Spleen (tissue), 11 donors: ENCODE data around the gene NBL1. TPM values are rescaled to one million over a fixed set of nuclear protein-coding genes. Genes with fewer than 3 reads are reported as not detected.

ENCODE experiments used
- DNase-seq: peaks from one replicate; pipeline ENCODE4 v3.0.0-alpha.2; 2020
- H3K27ac ChIP-seq, 8 donors: fragments of 200-600 bp; sonication (generic) in 7 of 8; 1 replicate in 4 of 8; 2 replicates in 4 of 8; pipeline versions ENCODE4 v1.5.0 to v1.8.0; 2016 to 2021; ENCODE audit warnings: inconsistent platforms in 4 of 8, mild to moderate bottlenecking in 4 of 8, moderate library complexity in 1 of 8
- H3K27me3 ChIP-seq, 7 donors: fragments of 200-600 bp; sonication (generic) in 6 of 7; replicated peaks in 1 of 7; 1 replicate in 4 of 7; 2 replicates in 3 of 7; pipeline versions ENCODE4 v1.5.0 to v1.8.0; 2016 to 2021; ENCODE audit warnings: inconsistent platforms in 3 of 7, mild to moderate bottlenecking in 1 of 7
- H3K36me3 ChIP-seq, 6 donors: fragments of 200-600 bp; sonication (generic) in 5 of 6; 1 replicate in 4 of 6; 2 replicates in 2 of 6; pipeline versions ENCODE4 v1.5.0 to v1.8.0; 2016 to 2021; ENCODE audit warnings: inconsistent platforms in 2 of 6
- H3K4me1 ChIP-seq, 6 donors: fragments of 200-600 bp; sonication (generic) in 5 of 6; 1 replicate in 3 of 6; 2 replicates in 3 of 6; pipeline versions ENCODE4 v1.5.0 to v1.8.0; 2016 to 2021; ENCODE audit warnings: inconsistent platforms in 3 of 6
- H3K4me3 ChIP-seq, 8 donors: fragments of 200-600 bp; sonication (generic) in 7 of 8; 1 replicate in 4 of 8; 2 replicates in 4 of 8; pipeline versions ENCODE4 v1.5.0 to v1.8.0; 2016 to 2021; ENCODE audit warnings: inconsistent platforms in 4 of 8, mild to moderate bottlenecking in 4 of 8, moderate library complexity in 2 of 8
- H3K9me3 ChIP-seq, 8 donors: fragments of 200-600 bp; sonication (generic) in 7 of 8; 1 replicate in 4 of 8; 2 replicates in 4 of 8; pipeline versions ENCODE4 v1.5.0 to v1.8.0; 2016 to 2021; ENCODE audit warnings: inconsistent platforms in 4 of 8
- POLR2A ChIP-seq, 3 donors: fragments of 450-650 bp; IDR thresholded peaks; one replicate each; pipeline ENCODE4 v1.5.1; 2017; ENCODE audit warnings: antibody characterized with exemption in 3 of 3, mild to moderate bottlenecking in 1 of 3
- POLR2AphosphoS5 ChIP-seq, 3 donors: sonication (generic); formaldehyde crosslinking; IDR thresholded peaks; one replicate each; pipeline ENCODE4 v1.5.1; 2017; ENCODE audit warnings: antibody characterized with exemption in 3 of 3
- WGBS, 5 donors: extraction: QIAGEN DNeasy Blood & Tissue Kit in 3 of 5; methylation state at CpG; one replicate each; pipeline versions ENCODE4 v1.1.5 to v1.1.7; 2013 to 2018; 5-methylcytosine and 5-hydroxymethylcytosine counted together
- intact Hi-C: fragments of 100-400 bp; cut with DNase I; formaldehyde crosslinking; loops from one replicate; pipeline ENCODE4 v1.15.0; 2023; ENCODE audit warnings: low total_unique reads
- polyA plus RNA-seq, 3 donors: library from polyadenylated mRNA; stranded (reverse); fragments of 200-250 nt; gene quantifications; one replicate each; pipeline ENCODE4 v1.2.1, GENCODE V29; 2013
- total RNA-seq, 7 donors: library from RNA; depleted of rRNA in 3 of 7; stranded (reverse); fragments of >200 nt in 3 of 7; fragmentation: NEBNext Ultra II Directional in 4 of 7; extraction: Animal tissue kit (Norgen Biotek cat#: 25700) in 4 of 7; gene quantifications; one replicate each; pipeline versions ENCODE4 v1.1.0 to v1.2.1, GENCODE V29; 2016 to 2021
- TF ChIP-seq, protein P1 (sequence below), 11 experiments: fragments of 200-600 bp in 7 of 11; fragments of 450-650 bp in 4 of 11; sonication (generic) in 4 of 11; IDR thresholded peaks in 8 of 11; conservative IDR thresholded peaks in 3 of 11; 1 replicate in 7 of 11; 2 replicates in 4 of 11; pipeline versions ENCODE4 v1.4.0 to v1.8.0; 2016 to 2021; ENCODE audit warnings: antibody characterized with exemption in 11 of 11, inconsistent platforms in 4 of 11, mild to moderate bottlenecking in 1 of 11
- donor health status: healthy with polysubstance abuse.
- donor health status: DM: no; HTN: no; CAD: no; lungs with moderate emphysema.
- donor health status: DM: no; HTN: no; CAD: no.
- donor health status: Bipolar disorder and iron deficiency.
- donor health status: healthy.
- donor health status: DM: no; HTN: no; CAD: no.
- donor health status: DM: yes; HTN: yes; CAD: no.

The NBL1 gene
- total and polyA plus RNA-seq, 10 donors = 9.9 to 50.1 (median 17.6) TPM

GRCh38 chr1:19700079-19700777 is 56.1 kb downstream of the NBL1 start:
- 93 to 94% (median 93%) methylated on average over 14 of the region's 14 CpGs for WGBS, 5 donors
- DNase-seq = no peak
- H3K4me3 ChIP-seq = no peak overlapping the region
- H3K9me3 ChIP-seq = no peaks in the 10 kb centered on the region
- H3K27me3 ChIP-seq = no peaks in the 10 kb centered on the region
- no peak for TF ChIP-seq POLR2AphosphoS5 (IDR thresholded peaks at IDR 0.05)
- TF ChIP-seq POLR2A (IDR thresholded peaks at IDR 0.05) = no peak
- TF ChIP-seq, protein P1, sequence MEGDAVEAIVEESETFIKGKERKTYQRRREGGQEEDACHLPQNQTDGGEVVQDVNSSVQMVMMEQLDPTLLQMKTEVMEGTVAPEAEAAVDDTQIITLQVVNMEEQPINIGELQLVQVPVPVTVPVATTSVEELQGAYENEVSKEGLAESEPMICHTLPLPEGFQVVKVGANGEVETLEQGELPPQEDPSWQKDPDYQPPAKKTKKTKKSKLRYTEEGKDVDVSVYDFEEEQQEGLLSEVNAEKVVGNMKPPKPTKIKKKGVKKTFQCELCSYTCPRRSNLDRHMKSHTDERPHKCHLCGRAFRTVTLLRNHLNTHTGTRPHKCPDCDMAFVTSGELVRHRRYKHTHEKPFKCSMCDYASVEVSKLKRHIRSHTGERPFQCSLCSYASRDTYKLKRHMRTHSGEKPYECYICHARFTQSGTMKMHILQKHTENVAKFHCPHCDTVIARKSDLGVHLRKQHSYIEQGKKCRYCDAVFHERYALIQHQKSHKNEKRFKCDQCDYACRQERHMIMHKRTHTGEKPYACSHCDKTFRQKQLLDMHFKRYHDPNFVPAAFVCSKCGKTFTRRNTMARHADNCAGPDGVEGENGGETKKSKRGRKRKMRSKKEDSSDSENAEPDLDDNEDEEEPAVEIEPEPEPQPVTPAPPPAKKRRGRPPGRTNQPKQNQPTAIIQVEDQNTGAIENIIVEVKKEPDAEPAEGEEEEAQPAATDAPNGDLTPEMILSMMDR (IDR thresholded peaks at IDR 0.05 in 8 of 11, conservative IDR thresholded peaks at IDR 0.05 in 3 of 11) = no peak
- peaks cover 4 to 10% (median 8%) of the 10 kb centered on the region in 6 donors for H3K4me1 ChIP-seq
- no peak overlapping the region for H3K27ac ChIP-seq
- intact Hi-C loops = loop anchor here (5.0 kb wide), 1 partner anchor 38 kb away; the partner anchor contains the start of gene HTR6
- peaks cover 0 to 77% (median 18%) of the 10 kb centered on the region in 6 donors for H3K36me3 ChIP-seq

DNA sequence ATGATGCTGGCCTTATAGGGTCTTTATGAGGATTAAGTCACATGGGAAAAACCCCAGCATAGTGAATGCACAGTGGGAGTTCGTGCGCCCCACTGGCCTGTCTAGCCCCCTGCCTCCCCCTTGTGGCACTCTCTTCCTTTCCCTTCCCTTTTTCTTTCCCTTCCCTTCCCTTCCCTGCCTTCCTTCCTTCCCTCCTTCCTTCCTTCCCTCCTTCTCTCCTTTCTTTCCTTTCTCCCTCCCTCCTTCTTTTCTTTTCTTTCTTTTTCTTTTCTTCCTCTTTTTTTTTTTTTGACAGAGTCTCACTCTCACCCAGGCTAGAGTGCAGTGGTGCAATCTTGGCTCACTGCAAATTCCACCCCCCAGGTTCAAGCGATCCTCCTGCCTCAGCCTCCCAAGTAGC is 59.2 kb downstream of the NBL1 start:
- TF ChIP-seq POLR2AphosphoS5 (IDR thresholded peaks at IDR 0.05) (no peak), POLR2A (IDR thresholded peaks at IDR 0.05) (no peak)
- TF ChIP-seq, protein P1 (IDR thresholded peaks at IDR 0.05 in 8 of 11, conservative IDR thresholded peaks at IDR 0.05 in 3 of 11) = no peak
- Histone ChIP-seq H3K4me3 (no peak overlapping the region), H3K27ac (no peak overlapping the region), H3K36me3 (peaks cover 0 to 70% (median 16%) of the 10 kb centered on the region in 6 donors), H3K27me3 (no peaks in the 10 kb centered on the region), H3K9me3 (no peaks in the 10 kb centered on the region), H3K4me1 (peaks cover 4 to 10% (median 8%) of the 10 kb centered on the region in 6 donors)
- 87 to 96% (median 92%) methylated on average over 3 of the region's 3 CpGs for WGBS, 5 donors
- intact Hi-C loops = loop anchor here (5.0 kb wide), 1 partner anchor 41 kb away; the partner anchor contains the start of gene HTR6
- DNase-seq = no peak

DNA sequence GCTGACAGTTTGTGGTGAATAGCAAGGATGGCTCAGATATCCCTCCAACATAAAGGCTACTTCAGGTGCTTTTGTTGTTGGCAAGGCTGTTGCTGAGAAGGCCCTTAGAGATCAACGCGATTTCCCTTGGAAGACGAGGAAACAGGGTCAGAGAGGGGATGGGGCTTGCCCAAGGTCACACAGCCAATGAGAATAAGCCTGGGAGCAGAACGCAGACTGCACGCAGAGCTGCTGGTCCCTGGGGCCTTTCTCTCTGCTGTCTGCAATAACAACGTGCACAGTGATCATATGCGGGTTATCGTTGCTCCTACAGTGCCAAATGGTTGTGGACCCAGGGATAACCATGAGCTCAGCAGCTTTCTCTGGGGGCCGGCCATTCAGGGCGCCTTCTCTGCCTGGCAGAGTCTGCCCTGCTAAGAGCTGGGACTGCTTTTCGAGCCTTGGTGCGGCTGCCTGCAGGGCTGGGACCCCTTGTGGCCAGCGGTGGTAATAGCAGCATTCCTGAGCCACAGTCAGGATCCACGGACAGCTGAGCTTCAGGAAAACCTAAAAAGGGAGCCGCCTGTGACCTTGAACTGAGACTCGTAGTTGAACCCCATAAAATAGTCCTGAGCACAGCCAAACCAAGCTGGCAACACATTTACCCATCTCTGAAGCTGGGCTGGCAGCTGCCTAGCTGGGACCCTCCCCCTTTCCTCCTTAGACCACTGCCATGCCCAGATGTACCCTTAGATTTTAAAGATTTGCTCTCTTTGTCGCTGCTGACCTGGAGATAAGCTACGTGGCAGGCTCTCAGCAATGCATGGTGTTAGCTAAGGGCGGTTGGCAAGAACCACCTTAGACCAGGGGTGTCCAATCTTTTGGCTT is 60.4 kb downstream of the NBL1 start:
- intact Hi-C loops = loop anchor here (5.0 kb wide), 1 partner anchor 42 kb away; the partner anchor contains the start of gene HTR6
- Histone ChIP-seq H3K36me3 (peaks cover 0 to 70% (median 18%) of the 10 kb centered on the region in 6 donors), H3K4me3 (no peak overlapping the region), H3K4me1 (peaks cover 4 to 18% (median 8%) of the 10 kb centered on the region in 6 donors), H3K27me3 (no peaks in the 10 kb centered on the region), H3K9me3 (no peaks in the 10 kb centered on the region), H3K27ac (no peak overlapping the region)
- TF ChIP-seq POLR2A (IDR thresholded peaks at IDR 0.05) (no peak), POLR2AphosphoS5 (IDR thresholded peaks at IDR 0.05) (peak in 1 of 3 donors; percentile 39)
- TF ChIP-seq, protein P1 (IDR thresholded peaks at IDR 0.05 in 8 of 11, conservative IDR thresholded peaks at IDR 0.05 in 3 of 11) = peak; percentile 52 to 91 (median 85)
- 39 to 44% (median 40%) methylated on average over 16 to 19 of the region's 19 CpGs for WGBS, 5 donors
- DNase-seq = peak; percentile 84
